Stimulated activated CD8-positive, alpha-beta memory T cell treated with anti-CD3 and anti-CD28 coated beads, Interleukin-15, amount 100 ng/mL, for 24 hours (primary cell): ENCODE data around the gene EXOC6B.

ENCODE experiments used
- DNase-seq: peaks from one replicate; pipeline ENCODE4 v3.0.0-alpha.2; 2020; ENCODE audit warnings: low read depth

The EXOC6B gene

GRCh38 chr2:72132981-72133720 is 692.7 kb downstream of the EXOC6B start:
- DNase-seq, result no peak

GRCh38 chr2:72131916-72132841 is 693.7 kb downstream of the EXOC6B start:
- no peak for DNase-seq

GRCh38 chr2:72131371-72131891 is 694.4 kb downstream of the EXOC6B start:
- no peak for DNase-seq

GRCh38 chr2:72130659-72131360 is 695.0 kb downstream of the EXOC6B start:
- DNase-seq, result no peak

- no peak for DNase-seq
Observed at GRCh38 chr2:72129681-72130340, 696.0 kb downstream of the EXOC6B start.

GRCh38 chr2:72128843-72129227 is 697.0 kb downstream of the EXOC6B start:
- DNase-seq, result no peak

- no peak for DNase-seq
Observed at GRCh38 chr2:72128059-72128842, 697.6 kb downstream of the EXOC6B start.

- no peak for DNase-seq
Observed at GRCh38 chr2:72127401-72128058, 698.3 kb downstream of the EXOC6B start.

- DNase-seq, result no peak
Observed at GRCh38 chr2:72126186-72127100, 699.4 kb downstream of the EXOC6B start.
